ENCODE data around the gene UBALD1. TPM values are rescaled to one million over a fixed set of nuclear protein-coding genes. Genes with fewer than 3 reads are reported as not detected.

UBALD1 gene
- total and polyA plus RNA-seq, 9 of the 15 experiments (the other 6 are each of a cell fraction or from before 2014, with no cell fraction given), result 1.3 to 38.0 (median 6.2) TPM; not detected in 2

GRCh38 chr16:4616047-4616811 lies 1.5 kb upstream of the UBALD1 start (continued):
- TF ChIP-seq, protein P1, sequence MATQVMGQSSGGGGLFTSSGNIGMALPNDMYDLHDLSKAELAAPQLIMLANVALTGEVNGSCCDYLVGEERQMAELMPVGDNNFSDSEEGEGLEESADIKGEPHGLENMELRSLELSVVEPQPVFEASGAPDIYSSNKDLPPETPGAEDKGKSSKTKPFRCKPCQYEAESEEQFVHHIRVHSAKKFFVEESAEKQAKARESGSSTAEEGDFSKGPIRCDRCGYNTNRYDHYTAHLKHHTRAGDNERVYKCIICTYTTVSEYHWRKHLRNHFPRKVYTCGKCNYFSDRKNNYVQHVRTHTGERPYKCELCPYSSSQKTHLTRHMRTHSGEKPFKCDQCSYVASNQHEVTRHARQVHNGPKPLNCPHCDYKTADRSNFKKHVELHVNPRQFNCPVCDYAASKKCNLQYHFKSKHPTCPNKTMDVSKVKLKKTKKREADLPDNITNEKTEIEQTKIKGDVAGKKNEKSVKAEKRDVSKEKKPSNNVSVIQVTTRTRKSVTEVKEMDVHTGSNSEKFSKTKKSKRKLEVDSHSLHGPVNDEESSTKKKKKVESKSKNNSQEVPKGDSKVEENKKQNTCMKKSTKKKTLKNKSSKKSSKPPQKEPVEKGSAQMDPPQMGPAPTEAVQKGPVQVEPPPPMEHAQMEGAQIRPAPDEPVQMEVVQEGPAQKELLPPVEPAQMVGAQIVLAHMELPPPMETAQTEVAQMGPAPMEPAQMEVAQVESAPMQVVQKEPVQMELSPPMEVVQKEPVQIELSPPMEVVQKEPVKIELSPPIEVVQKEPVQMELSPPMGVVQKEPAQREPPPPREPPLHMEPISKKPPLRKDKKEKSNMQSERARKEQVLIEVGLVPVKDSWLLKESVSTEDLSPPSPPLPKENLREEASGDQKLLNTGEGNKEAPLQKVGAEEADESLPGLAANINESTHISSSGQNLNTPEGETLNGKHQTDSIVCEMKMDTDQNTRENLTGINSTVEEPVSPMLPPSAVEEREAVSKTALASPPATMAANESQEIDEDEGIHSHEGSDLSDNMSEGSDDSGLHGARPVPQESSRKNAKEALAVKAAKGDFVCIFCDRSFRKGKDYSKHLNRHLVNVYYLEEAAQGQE (IDR thresholded peaks at IDR 0.05; ENCODE audit: borderline replicate concordance), result peak; percentile 54
- TF ChIP-seq, protein P1 (CRISPR knock-in tag; IDR thresholded peaks at IDR 0.05; ENCODE audit: low read depth), result peak; percentile 55; the same call in 1 of the 2 replicates
- TF ChIP-seq TAF9B (IDR thresholded peaks at IDR 0.05; ENCODE audit: partially characterized antibody), result no peak
- 0 out of 2 replicates have a peak, but pooled peaks have one; percentile 46 for TF ChIP-seq TRIM28 (IDR thresholded peaks at IDR 0.05)
- TF ChIP-seq, protein P2, sequence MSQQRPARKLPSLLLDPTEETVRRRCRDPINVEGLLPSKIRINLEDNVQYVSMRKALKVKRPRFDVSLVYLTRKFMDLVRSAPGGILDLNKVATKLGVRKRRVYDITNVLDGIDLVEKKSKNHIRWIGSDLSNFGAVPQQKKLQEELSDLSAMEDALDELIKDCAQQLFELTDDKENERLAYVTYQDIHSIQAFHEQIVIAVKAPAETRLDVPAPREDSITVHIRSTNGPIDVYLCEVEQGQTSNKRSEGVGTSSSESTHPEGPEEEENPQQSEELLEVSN (IDR thresholded peaks at IDR 0.05; ENCODE audit: borderline replicate concordance in 1 of 2, extremely low read depth in 1 of 2, insufficient read depth in 1 of 2, insufficient read length in 1 of 2, low read depth in 1 of 2, low read length in 1 of 2, poor library complexity in 1 of 2, severe bottlenecking in 1 of 2), result peak; percentile 83 to 84
- TF ChIP-seq SREBF1 (IDR thresholded peaks at IDR 0.05; ENCODE audit: borderline replicate concordance, low read depth, low read length), result no peak
- peak; percentile 63 for TF ChIP-seq SMAD4 (CRISPR knock-in tag; conservative IDR thresholded peaks at IDR 0.05)
- TF ChIP-seq, protein P3, sequence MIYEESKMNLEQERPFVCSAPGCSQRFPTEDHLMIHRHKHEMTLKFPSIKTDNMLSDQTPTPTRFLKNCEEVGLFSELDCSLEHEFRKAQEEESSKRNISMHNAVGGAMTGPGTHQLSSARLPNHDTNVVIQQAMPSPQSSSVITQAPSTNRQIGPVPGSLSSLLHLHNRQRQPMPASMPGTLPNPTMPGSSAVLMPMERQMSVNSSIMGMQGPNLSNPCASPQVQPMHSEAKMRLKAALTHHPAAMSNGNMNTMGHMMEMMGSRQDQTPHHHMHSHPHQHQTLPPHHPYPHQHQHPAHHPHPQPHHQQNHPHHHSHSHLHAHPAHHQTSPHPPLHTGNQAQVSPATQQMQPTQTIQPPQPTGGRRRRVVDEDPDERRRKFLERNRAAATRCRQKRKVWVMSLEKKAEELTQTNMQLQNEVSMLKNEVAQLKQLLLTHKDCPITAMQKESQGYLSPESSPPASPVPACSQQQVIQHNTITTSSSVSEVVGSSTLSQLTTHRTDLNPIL (CRISPR knock-in tag; IDR thresholded peaks at IDR 0.05), result 0 out of 2 replicates have a peak, but pooled peaks have one; percentile 32
- no peak for TF ChIP-seq ZNF280A (IDR thresholded peaks at IDR 0.05; ENCODE audit: low read depth, partially characterized antibody)
- TF ChIP-seq SUPT5H (IDR thresholded peaks at IDR 0.05), result peak; percentile 61
- TF ChIP-seq, protein P4, sequence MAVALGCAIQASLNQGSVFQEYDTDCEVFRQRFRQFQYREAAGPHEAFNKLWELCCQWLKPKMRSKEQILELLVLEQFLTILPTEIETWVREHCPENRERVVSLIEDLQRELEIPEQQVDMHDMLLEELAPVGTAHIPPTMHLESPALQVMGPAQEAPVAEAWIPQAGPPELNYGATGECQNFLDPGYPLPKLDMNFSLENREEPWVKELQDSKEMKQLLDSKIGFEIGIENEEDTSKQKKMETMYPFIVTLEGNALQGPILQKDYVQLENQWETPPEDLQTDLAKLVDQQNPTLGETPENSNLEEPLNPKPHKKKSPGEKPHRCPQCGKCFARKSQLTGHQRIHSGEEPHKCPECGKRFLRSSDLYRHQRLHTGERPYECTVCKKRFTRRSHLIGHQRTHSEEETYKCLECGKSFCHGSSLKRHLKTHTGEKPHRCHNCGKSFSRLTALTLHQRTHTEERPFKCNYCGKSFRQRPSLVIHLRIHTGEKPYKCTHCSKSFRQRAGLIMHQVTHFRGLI (CRISPR knock-in tag; IDR thresholded peaks at IDR 0.05), result no peak
